Adipocyte (in vitro differentiated cells): ENCODE measurements around the gene RRAS.

ENCODE experiments used
- DNase-seq: peaks from one replicate; pipeline ENCODE4 v3.0.0-alpha.2; 2015; ENCODE audit warnings: low read depth
- H3K27me3 ChIP-seq: replicated peaks from 2 replicates; pipeline ENCODE4 v1.7.0; 2013; ENCODE audit warnings: mild to moderate bottlenecking, low read length, moderate library complexity; ENCODE audit not compliant: control insufficient read depth, insufficient read depth
- H3K36me3 ChIP-seq: 2 replicates; pipeline ENCODE4 v1.7.0; 2013; ENCODE audit warnings: low read length, mild to moderate bottlenecking, moderate library complexity; ENCODE audit not compliant: control insufficient read depth, insufficient read depth, severe bottlenecking
- H3K4me1 ChIP-seq: 2 replicates; pipeline ENCODE4 v1.7.0; 2013; ENCODE audit warnings: mild to moderate bottlenecking, low read length, moderate library complexity; ENCODE audit not compliant: control insufficient read depth, insufficient read depth
- H3K4me3 ChIP-seq: 2 replicates; pipeline ENCODE4 v1.7.0; 2013; ENCODE audit warnings: mild to moderate bottlenecking, low read length, moderate library complexity
- H3K9ac ChIP-seq: 2 replicates; pipeline ENCODE4 v1.7.0; 2013; ENCODE audit warnings: mild to moderate bottlenecking, low read length, moderate library complexity
- H3K9me3 ChIP-seq: 2 replicates; pipeline ENCODE4 v1.7.0; 2013; ENCODE audit warnings: mild to moderate bottlenecking, low read length, moderate library complexity; ENCODE audit not compliant: control insufficient read depth

Gene RRAS

DNA sequence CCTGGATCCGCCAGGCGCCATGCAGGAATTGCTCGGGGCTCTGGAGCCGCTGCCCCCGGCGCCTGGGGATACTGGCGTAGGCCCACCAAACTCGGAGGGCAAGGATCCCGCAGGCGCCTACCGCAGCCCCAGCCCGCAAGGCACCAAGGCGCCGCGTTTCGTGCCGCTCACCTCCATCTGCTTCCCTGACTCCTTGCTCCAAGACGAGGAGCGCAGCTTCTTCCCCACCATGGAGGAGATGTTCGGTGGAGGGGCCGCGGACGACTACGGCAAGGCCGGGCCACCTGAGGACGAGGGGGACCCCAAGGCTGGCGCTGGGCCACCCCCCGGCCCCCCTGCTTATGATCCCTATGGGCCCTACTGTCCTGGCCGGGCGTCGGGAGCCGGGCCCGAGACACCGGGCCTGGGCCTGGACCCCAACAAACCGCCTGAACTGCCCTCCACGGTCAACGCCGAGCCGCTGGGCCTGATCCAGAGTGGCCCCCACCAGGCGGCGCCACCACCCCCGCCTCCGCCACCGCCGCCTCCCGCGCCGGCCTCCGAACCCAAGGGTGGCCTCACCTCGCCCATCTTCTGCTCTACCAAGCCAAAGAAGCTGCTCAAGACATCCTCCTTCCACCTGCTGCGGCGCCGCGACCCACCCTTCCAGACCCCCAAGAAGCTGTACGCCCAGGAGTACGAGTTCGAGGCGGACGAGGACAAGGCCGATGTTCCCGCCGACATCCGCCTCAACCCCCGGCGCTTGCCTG lies 42.8 kb downstream of the RRAS start:
- Histone ChIP-seq H3K36me3 (peaks cover 59% of the 10 kb centered on the region), H3K27me3 (no peaks in the 10 kb centered on the region), H3K4me3 (no peak overlapping the region), H3K9me3 (no peaks in the 10 kb centered on the region), H3K4me1 (peaks cover 11% of the 10 kb centered on the region), H3K9ac (no peak overlapping the region)
- DNase-seq, result no peak

DNA sequence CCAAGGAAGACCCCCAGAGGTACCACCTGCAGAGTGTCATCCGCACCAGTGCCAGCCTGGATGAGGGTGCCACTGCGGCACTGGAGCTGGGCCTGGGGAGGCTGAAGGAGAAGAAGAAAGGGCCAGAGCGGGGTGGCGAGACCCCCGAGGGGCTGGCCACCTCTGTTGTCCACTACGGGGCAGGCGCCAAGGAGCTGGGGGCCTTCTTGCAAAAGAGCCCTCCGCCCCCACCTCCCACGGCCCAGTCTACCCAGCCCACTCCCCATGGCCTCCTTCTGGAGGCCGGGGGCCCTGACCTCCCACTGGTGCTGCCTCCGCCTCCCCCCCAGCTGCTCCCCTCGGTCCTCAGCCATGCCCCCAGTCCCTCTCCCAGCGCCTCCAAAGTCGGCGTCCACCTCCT lies 43.5 kb downstream of the RRAS start:
- H3K4me1 ChIP-seq, result peaks cover 11% of the 10 kb centered on the region
- no peaks in the 10 kb centered on the region for H3K9me3 ChIP-seq
- peaks cover 53% of the 10 kb centered on the region for H3K36me3 ChIP-seq
- no peaks in the 10 kb centered on the region for H3K27me3 ChIP-seq
- no peak overlapping the region for H3K9ac ChIP-seq
- H3K4me3 ChIP-seq, result no peak overlapping the region
- DNase-seq, result no peak

DNA sequence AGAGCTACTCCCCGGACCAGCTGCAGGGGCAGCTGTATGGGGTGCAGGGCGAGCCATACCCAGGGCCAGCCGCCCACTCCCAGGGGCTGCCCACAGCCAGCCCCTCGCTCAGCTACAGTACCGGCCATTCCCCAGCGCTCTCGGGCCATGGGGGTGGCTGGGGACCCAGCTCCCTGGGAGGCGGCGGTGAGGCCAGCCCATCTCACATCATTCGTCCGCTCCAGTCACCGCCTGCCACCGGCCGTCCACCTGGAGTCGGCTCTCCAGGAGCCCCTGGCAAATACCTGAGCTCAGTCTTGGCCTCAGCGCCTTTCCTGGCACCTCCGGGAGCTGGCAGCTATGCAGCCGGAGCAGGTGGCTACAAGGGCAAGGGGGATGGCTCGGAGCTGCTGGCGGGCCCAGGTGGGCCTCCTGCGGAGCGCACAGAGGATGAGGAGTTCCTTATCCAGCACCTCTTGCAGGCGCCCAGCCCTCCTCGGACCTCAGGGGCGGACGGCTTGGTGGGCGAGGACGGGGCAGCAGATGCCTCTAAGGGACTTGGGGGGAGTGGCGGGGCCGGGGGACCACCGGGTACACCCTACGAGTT lies 44.0 kb downstream of the RRAS start:
- Histone ChIP-seq H3K9ac (no peak overlapping the region), H3K36me3 (peaks cover 50% of the 10 kb centered on the region), H3K9me3 (no peaks in the 10 kb centered on the region), H3K4me3 (no peak overlapping the region), H3K27me3 (no peaks in the 10 kb centered on the region), H3K4me1 (peaks cover 11% of the 10 kb centered on the region)
- DNase-seq, result no peak

DNA sequence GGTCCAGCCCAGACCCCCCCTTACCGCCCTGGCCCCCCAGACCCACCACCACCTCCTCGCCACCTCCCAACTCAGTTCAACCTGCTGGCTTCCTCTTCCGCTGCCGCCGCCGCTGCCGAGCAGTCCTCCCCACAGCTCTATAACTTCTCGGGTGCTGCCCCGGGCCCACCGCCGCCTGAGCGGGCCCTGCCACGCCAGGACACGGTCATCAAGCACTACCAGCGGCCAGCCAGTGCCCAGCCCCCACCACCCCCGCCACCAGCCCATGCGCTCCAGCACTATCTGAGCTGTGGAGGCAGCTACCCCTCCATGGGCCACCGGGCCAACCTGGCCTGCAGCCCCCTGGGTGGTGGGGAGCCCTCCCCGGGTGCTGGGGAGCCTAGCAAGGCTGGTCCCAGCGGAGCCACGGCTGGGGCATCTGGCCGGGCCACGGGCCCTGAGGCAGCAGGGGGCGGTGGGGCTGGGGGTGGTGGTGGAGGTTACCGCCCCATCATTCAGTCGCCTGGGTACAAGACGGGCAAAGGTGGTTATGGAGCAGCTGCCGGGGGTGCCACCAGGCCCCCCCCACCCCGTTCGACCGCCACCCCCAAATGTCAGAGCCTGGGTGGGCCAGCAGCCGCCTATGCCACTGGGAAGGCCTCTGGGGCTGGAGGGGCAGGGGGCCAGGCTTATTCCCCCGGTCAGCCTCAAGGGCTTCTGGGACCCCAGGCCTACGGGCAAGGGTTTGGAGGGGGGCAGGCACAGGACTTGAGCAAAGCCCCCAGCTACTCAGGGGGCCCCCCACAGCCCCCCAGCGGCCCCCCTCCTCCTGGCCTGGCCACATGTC lies 44.7 kb downstream of the RRAS start:
- Histone ChIP-seq H3K4me1 (peaks cover 14% of the 10 kb centered on the region), H3K9me3 (no peaks in the 10 kb centered on the region), H3K4me3 (no peak overlapping the region), H3K27me3 (no peaks in the 10 kb centered on the region), H3K36me3 (peaks cover 44% of the 10 kb centered on the region), H3K9ac (no peak overlapping the region)
- no peak for DNase-seq

DNA sequence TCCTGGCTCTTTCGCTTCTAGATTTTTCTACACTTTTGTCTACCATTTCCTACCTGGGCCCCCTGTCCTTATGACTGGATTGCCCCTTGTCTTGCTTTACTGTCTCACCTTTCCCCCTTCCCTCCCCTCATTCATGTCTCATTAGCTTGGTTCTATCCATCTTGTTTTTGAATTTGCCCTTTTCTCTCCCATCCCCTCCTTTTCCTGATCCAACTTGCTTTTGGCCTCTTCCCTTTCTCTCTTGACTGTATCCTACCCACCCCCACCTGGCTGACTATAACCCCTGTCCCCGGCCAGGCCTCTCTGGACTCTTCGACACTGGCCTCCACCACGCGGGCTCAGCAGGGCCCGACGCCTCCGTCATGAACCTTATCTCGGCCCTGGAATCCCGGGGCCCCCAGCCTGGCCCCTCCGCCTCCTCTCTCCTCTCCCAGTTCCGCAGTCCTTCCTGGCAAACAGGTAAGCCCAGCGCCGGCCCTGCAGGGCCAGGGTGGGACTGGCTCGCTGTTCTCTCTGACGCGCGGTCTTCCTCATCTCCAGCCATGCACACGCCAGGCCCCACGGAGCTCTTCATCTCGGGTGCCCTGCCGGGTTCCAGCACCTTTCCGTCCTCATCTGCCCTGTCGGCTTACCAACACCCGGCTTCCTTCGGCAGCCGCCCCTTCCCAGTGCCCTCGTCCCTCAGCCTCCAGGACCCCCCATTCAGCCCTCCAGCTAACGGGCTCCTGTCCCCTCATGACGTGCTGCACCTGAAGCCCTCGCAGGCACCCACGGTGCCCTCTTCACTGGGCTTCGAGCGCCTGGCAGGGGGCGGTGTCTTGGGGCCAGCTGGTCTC lies 45.6 kb downstream of the RRAS start:
- no peak for DNase-seq
- H3K9ac ChIP-seq, result peak overlapping the region; percentile 4
- H3K4me3 ChIP-seq, result no peak overlapping the region
- peaks cover 36% of the 10 kb centered on the region for H3K36me3 ChIP-seq
- H3K27me3 ChIP-seq, result no peaks in the 10 kb centered on the region
- no peaks in the 10 kb centered on the region for H3K9me3 ChIP-seq
- H3K4me1 ChIP-seq, result peaks cover 15% of the 10 kb centered on the region

DNA sequence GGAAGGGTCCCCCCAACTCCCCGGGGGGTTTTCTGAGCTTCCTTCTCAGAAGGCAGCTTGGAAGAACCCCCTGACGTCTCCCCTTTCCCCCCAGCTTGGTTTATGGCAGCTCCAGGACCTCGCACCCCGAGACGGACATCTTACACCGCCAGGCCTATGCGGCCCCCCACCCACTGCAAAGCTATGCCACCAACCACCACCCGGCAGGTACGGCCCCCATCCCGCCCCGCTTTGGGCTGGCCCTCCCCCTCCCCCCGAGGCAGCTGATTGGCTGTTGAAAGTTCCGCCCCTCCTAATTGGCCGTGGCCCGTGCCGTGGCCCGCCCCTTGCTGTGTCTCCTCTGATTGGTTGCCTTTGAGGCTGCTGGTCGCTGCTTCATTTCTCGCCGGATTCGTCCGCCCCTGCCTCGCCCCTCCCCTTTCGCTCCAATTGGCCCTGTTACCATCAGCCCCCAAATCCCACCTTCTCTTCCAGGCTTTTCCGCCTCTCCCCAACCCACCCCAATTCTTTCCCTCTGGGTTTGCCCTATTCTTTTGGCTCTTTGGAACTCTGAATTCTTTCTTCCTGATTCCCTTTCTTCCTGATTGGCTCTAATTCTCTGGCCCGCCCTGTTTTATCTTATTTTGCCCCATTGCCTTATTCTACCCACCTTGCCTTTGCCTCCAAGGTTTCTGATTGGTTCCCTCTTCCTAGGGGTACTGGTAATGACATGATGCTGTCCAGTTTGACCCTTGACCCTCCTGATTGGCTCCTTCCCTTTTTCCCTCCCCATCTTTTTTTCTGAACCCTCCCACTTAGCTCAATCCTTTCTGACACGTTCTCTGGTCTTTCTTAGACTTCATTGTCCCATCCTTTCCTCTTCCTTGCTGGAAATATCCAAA lies 46.5 kb downstream of the RRAS start:
- peak overlapping the region; percentile 86 for H3K9ac ChIP-seq
- H3K27me3 ChIP-seq, result no peaks in the 10 kb centered on the region
- H3K9me3 ChIP-seq, result no peaks in the 10 kb centered on the region
- peak overlapping the region; percentile 85 for H3K4me3 ChIP-seq
- H3K4me1 ChIP-seq, result peaks cover 15% of the 10 kb centered on the region
- DNase-seq, result peak; percentile 97
- H3K36me3 ChIP-seq, result peaks cover 27% of the 10 kb centered on the region

DNA sequence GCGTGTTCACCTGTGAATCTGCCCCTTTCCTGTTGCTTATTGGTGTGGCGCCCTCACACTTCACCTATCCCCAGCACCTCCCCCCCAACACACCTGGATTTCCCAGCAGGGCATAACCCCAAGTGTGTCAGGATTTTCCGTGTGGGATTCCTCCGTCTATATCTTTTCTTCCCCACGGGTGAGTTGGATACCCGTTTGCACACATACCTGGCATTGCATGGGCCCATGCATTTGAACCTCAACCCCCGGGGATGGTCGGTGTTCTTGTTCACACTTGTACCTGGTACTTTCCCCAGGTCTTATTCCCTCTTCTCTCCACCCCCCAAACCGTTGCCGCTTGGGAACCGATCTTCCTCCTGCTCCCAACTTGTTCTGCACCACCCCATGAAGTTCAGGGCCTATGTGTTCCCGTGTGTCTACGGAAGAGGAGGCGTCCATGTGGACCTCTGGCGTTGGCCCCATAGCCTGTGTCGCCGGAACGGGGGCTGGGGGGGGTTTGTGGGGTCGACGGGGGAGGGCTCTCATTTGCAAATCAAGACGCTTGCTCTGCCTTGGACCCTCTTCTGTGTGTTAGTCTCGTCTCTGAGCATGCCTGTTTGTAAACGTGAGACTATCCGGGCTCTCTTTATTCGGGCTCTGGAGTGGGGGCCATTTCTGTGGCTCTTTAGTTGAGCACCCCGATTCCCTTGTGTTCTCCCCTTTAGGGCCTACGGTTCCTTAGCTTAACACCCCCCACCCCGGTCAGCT lies 47.3 kb downstream of the RRAS start:
- peak; percentile 34 for DNase-seq
- peaks cover 15% of the 10 kb centered on the region for H3K4me1 ChIP-seq

DNA sequence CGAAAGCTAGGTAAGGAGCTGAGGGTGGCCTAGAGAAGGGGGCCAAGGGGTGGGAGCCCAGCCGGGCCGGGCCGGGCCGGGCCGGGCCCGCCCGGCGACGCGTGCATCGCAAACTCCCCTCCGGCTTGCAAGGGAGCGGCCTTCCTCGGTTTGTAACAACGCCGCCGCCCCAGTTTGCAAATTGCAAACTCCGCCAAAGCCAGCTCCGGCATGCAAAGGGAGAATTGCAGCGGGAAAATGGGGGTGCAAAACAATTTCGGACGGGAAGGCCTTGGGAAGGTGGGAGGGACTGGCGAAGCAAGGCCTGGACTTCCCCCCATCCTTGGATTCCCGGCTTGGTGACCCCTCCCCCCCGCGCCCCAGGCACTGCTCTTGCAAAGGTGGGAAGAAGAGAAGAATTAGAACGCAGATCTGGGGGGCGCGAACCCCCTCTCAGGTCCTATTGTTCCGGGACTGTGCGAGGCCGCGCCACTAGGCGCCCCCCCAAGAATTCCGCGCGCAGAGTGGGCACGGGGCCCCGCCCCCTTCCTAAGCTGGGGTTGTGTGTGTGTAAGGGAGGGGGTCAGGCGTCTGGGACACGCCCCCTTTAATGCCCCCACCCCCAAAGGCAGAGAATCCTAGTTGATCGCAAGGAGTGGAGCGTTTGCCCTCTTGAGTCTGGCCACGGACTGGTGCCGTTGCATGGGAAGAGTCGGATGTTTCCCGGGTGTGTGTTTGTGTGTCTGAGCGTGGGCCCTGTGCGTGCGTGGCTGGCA lies 48.0 kb downstream of the RRAS start:
- peak overlapping the region; percentile 86 for H3K9ac ChIP-seq
- H3K36me3 ChIP-seq, result peaks cover 16% of the 10 kb centered on the region
- peak; percentile 64 for DNase-seq
- peaks cover 15% of the 10 kb centered on the region for H3K4me1 ChIP-seq
- peak overlapping the region; percentile 85 for H3K4me3 ChIP-seq
- no peaks in the 10 kb centered on the region for H3K27me3 ChIP-seq
- H3K9me3 ChIP-seq, result no peaks in the 10 kb centered on the region

More for the DNA sequence above, 47.3 kb downstream of the RRAS start:
- Histone ChIP-seq H3K4me3 (peak overlapping the region; percentile 85), H3K27me3 (no peaks in the 10 kb centered on the region), H3K9ac (peak overlapping the region; percentile 86), H3K36me3 (peaks cover 24% of the 10 kb centered on the region), H3K9me3 (no peaks in the 10 kb centered on the region)

DNA sequence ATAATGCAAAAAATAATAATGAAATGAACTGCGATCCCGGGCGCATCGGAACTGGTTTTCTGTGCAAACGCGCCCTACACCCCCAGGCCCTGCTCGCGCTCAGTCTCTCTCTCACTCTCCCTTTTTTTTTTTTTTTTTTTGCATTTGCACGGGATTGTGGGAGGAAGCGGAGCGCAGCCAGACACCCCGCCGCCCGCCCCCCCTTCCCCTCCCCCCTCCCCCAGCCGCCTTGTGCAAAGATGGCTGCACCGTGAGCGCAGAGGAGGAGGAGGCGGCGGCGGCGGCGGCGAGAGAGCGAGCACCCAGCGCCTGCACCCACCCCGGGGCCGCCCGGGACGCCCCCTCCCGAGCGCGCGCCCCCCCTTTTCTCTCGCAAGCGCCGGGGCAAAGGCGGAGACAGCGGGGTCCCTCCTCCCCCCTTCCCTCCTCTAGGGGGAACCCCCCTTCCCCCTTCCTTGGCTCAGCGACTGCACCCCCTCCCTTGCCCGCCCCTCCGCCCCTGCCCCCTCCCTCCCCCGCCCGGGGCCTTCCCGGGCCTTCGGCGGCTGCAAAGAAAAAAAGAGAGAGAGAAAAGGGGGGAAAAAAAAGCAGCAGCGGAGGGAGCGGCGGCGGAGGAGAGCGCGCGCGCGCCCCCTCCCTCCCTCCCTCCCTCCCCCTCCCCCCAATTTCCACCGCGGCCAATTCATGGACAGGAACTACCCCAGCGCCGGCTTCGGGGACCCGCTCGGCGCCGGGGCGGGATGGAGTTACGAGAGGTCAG lies 48.8 kb downstream of the RRAS start, which contains the start of gene PRR12:
TSS of gene PRR12 (plus strand) at position 212 of the 760 bp plus-strand sequence. CDS start at position 685, 473 bp downstream.
- Histone ChIP-seq H3K27me3 (no peaks in the 10 kb centered on the region), H3K36me3 (peaks cover 13% of the 10 kb centered on the region), H3K4me1 (peaks cover 15% of the 10 kb centered on the region), H3K9me3 (no peaks in the 10 kb centered on the region), H3K4me3 (peak within 1 kb of the TSS; percentile 98), H3K9ac (peak within 1 kb of the TSS; percentile 97)
- DNase-seq, result peak; percentile 84
